ENCODE results near the gene PREX1.

The PREX1 gene

DNA sequence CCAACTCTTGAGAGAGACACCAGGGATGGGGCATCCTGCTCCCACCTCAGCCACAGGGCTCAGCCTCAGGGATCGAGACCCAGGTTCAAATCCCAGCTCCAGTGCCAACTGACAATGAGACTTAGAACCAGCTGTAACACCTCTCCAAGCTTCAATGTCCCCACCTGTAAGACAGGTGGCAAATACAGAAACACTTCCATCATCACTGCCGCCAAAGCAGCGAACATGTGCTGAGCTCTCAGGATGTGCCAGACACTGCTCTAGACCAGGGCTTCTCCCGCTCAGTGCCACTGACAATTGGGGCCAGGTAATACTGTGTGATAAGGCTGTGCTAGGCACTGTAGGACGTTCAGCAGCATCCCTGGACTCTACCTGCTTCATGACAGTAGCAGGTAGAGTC is 22.1 kb downstream of the PREX1 start:
- H3K36me3 ChIP-seq (ENCODE audit: control insufficient read depth, insufficient read depth, low read length): peaks cover 22% of the 10 kb centered on the region
- H3K4me1 ChIP-seq (ENCODE audit: control insufficient read depth, insufficient read depth, low read length, poor library complexity, severe bottlenecking): peaks cover 26% of the 10 kb centered on the region
- no peaks in the 10 kb centered on the region for H3K27me3 ChIP-seq (replicated peaks; ENCODE audit: control insufficient read depth, insufficient read depth, low read length, poor library complexity, severe bottlenecking)
- H3K9me3 ChIP-seq (ENCODE audit: control insufficient read depth, low read length): no peaks in the 10 kb centered on the region
- no peak overlapping the region for H3K4me3 ChIP-seq (ENCODE audit: insufficient read depth, low read depth, low read length, poor library complexity, severe bottlenecking)
- DNase-seq: no peak
- no peak overlapping the region for H3K27ac ChIP-seq (ENCODE audit: insufficient read depth, low read length, poor library complexity, severe bottlenecking)

DNA sequence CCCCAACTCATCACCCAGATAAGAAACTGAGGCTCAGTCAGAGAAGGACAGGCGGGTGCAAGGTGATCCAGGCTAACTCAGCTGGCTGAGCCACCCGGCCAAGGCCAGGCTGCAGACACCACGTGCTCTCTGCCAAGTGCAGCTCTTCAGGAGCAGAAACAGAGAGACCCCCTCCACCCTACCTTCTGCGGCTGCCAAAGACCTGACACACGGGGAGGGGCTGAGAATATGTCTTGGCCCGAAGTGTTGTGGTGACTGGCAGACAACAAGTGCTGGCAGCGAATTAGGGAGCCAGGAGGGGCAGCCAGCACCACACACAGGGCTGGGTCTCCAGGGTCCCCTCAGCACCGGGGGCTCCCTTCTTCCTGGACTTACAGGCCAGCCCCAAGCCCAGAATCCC is 22.5 kb downstream of the PREX1 start:
- H3K27ac ChIP-seq (ENCODE audit: insufficient read depth, low read length, poor library complexity, severe bottlenecking): no peak overlapping the region
- H3K36me3 ChIP-seq (ENCODE audit: control insufficient read depth, insufficient read depth, low read length): peaks cover 22% of the 10 kb centered on the region
- no peak for DNase-seq
- H3K4me1 ChIP-seq (ENCODE audit: control insufficient read depth, insufficient read depth, low read length, poor library complexity, severe bottlenecking): peaks cover 25% of the 10 kb centered on the region
- no peaks in the 10 kb centered on the region for H3K9me3 ChIP-seq (ENCODE audit: control insufficient read depth, low read length)
- no peak overlapping the region for H3K4me3 ChIP-seq (ENCODE audit: insufficient read depth, low read depth, low read length, poor library complexity, severe bottlenecking)
- no peaks in the 10 kb centered on the region for H3K27me3 ChIP-seq (replicated peaks; ENCODE audit: control insufficient read depth, insufficient read depth, low read length, poor library complexity, severe bottlenecking)

DNA sequence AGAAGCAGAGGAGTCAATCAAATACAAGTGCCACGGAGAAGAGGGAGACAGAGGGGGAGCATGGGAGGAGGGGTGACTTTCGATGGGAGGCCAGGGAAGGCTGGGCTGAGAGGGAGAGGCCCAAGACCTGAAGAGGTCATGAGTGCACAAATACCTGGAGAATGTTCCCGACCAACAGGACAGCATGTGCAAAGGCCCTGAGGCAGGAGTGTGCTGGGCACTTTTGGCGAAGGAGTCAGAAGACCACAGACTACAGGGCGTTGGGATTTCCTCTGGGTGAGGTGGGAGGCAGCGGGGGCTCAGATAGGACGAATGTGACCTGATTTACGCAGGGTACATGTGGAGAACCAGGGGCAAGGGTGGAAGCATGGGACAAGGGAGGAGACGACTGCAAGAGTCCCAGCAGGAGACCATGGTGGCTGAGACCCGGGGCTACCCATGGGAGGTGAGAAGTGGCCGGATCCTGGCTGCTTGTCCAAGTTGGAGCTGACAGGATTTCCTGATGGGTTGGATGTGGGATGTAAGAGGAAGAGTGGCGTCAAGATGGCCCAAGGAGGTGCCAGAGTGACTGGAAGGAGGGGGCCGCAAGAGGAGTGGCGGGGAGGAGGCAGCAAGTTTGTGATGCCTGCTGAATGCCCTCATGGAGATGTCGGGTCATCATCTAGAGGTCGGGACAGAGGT is 23.4 kb downstream of the PREX1 start:
- Histone ChIP-seq H3K9me3 (ENCODE audit: control insufficient read depth, low read length) (no peaks in the 10 kb centered on the region), H3K4me1 (ENCODE audit: control insufficient read depth, insufficient read depth, low read length, poor library complexity, severe bottlenecking) (peaks cover 21% of the 10 kb centered on the region), H3K27me3 (replicated peaks; ENCODE audit: control insufficient read depth, insufficient read depth, low read length, poor library complexity, severe bottlenecking) (no peaks in the 10 kb centered on the region), H3K27ac (ENCODE audit: insufficient read depth, low read length, poor library complexity, severe bottlenecking) (no peak overlapping the region), H3K36me3 (ENCODE audit: control insufficient read depth, insufficient read depth, low read length) (peaks cover 22% of the 10 kb centered on the region), H3K4me3 (ENCODE audit: insufficient read depth, low read depth, low read length, poor library complexity, severe bottlenecking) (no peak overlapping the region)
- no peak for DNase-seq

DNA sequence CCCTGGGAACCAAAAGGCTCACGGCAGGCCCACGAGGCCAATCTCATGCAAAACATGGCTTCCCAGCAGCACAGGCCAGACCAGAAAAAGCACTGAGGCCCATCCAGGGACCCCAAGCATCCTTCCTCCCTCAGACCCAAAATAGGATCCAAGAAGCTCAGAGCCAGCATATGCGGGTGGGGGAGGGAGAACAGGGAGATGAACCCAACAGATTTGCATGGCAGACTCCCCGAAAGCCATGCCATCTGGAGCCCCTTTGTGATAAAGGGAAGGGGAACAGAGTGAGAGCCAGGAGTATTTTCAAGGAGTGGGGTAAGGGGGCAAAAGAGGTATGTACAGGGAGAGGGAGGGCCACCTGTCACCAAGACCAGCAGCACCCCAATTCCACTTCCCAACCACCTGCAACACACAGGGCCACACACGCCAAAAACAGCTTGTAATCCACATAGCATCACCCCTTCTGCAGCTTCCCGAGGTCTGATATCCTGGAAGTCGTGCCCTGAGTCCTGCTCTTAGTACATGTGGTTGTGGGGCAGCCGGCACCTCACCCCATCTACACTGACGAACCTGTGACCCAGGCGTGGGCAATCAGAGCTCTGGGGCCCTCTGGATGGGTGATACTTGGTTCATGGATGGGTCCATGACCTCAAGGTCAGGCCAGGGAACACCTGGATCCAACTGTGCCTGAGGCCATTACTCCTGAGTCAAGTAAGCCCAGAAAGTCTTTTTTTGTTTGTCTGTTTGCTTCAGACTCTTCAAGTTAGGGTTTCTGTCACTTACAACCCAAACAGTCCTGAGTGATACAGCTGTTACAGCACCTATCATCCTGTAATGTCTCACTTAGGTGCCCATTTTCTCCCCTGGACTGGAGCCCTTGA is 24.4 kb downstream of the PREX1 start:
- Histone ChIP-seq H3K9me3 (ENCODE audit: control insufficient read depth, low read length) (no peaks in the 10 kb centered on the region), H3K4me1 (ENCODE audit: control insufficient read depth, insufficient read depth, low read length, poor library complexity, severe bottlenecking) (peaks cover 17% of the 10 kb centered on the region), H3K4me3 (ENCODE audit: insufficient read depth, low read depth, low read length, poor library complexity, severe bottlenecking) (no peak overlapping the region), H3K27me3 (replicated peaks; ENCODE audit: control insufficient read depth, insufficient read depth, low read length, poor library complexity, severe bottlenecking) (no peaks in the 10 kb centered on the region), H3K36me3 (ENCODE audit: control insufficient read depth, insufficient read depth, low read length) (peaks cover 22% of the 10 kb centered on the region), H3K27ac (ENCODE audit: insufficient read depth, low read length, poor library complexity, severe bottlenecking) (no peak overlapping the region)
- no peak for DNase-seq

DNA sequence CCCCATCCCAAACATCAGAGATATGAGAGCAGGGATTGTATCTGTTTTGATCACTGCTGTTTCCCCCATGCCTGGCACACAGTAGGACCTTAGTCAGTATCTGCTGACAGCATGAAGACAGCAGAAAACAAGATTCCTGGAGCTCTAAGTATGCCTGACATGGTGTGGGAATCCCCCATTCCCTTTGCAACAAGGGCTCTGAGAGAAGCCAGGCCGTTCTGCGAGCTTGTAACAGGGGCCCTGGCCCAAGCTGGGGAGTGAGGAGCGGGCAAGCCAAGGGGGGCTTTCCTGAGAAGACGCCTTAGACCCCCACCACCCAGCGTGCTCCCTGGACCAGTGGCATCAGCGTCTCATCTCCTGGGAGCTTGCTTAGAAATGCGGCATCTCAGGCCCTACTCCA is 25.2 kb downstream of the PREX1 start:
- peaks cover 17% of the 10 kb centered on the region for H3K36me3 ChIP-seq (ENCODE audit: control insufficient read depth, insufficient read depth, low read length)
- H3K27me3 ChIP-seq (replicated peaks; ENCODE audit: control insufficient read depth, insufficient read depth, low read length, poor library complexity, severe bottlenecking): no peaks in the 10 kb centered on the region
- no peaks in the 10 kb centered on the region for H3K9me3 ChIP-seq (ENCODE audit: control insufficient read depth, low read length)
- DNase-seq: no peak
- H3K4me3 ChIP-seq (ENCODE audit: insufficient read depth, low read depth, low read length, poor library complexity, severe bottlenecking): no peak overlapping the region
- H3K4me1 ChIP-seq (ENCODE audit: control insufficient read depth, insufficient read depth, low read length, poor library complexity, severe bottlenecking): peaks cover 17% of the 10 kb centered on the region
- no peak overlapping the region for H3K27ac ChIP-seq (ENCODE audit: insufficient read depth, low read length, poor library complexity, severe bottlenecking)

DNA sequence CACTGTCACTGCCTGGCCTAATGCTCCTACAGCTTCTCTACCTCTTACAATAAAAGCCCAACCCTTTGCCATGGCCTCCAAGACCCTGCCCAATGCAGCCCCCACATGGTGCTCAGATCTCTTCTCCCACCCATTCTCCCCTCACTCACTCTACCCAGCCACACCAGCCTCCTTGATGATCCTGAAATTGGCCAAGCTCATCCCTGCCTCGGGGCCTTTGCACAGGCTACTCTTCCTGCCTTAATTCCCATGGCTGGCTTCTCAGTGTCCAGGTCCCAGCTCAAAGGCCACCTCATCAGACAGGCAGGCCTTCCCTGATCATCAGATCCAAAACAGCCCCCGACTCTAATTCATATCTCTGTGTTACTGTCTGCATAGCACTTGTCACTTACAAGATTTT is 25.6 kb downstream of the PREX1 start:
- Histone ChIP-seq H3K27ac (ENCODE audit: insufficient read depth, low read length, poor library complexity, severe bottlenecking) (no peak overlapping the region), H3K9me3 (ENCODE audit: control insufficient read depth, low read length) (no peaks in the 10 kb centered on the region), H3K4me1 (ENCODE audit: control insufficient read depth, insufficient read depth, low read length, poor library complexity, severe bottlenecking) (peaks cover 22% of the 10 kb centered on the region), H3K36me3 (ENCODE audit: control insufficient read depth, insufficient read depth, low read length) (peaks cover 13% of the 10 kb centered on the region), H3K27me3 (replicated peaks; ENCODE audit: control insufficient read depth, insufficient read depth, low read length, poor library complexity, severe bottlenecking) (no peaks in the 10 kb centered on the region), H3K4me3 (ENCODE audit: insufficient read depth, low read depth, low read length, poor library complexity, severe bottlenecking) (no peak overlapping the region)
- no peak for DNase-seq

DNA sequence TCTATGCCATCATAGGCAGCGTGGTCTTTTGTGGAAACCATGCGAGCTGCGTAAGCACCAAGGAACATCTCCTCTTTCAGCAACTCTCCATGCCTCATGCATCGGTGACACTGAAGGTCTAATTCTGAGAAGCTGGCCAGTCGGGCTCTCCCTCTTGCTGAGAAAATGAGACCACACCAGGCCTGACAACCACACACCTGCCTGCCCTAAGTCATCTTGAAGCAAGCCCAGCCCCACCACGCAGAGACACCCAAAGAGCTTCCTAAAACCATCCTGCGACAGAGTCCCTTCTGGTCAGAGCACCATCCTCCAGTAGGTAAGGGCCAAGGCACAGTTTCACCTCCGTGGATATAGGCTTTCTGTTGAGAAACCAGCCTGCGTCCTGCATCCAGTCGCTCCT is 26.6 kb downstream of the PREX1 start:
- Histone ChIP-seq H3K9me3 (ENCODE audit: control insufficient read depth, low read length) (no peaks in the 10 kb centered on the region), H3K4me1 (ENCODE audit: control insufficient read depth, insufficient read depth, low read length, poor library complexity, severe bottlenecking) (peaks cover 26% of the 10 kb centered on the region), H3K27me3 (replicated peaks; ENCODE audit: control insufficient read depth, insufficient read depth, low read length, poor library complexity, severe bottlenecking) (no peaks in the 10 kb centered on the region), H3K27ac (ENCODE audit: insufficient read depth, low read length, poor library complexity, severe bottlenecking) (no peak overlapping the region), H3K4me3 (ENCODE audit: insufficient read depth, low read depth, low read length, poor library complexity, severe bottlenecking) (no peak overlapping the region), H3K36me3 (ENCODE audit: control insufficient read depth, insufficient read depth, low read length) (peaks cover 10% of the 10 kb centered on the region)
- DNase-seq: no peak

DNA sequence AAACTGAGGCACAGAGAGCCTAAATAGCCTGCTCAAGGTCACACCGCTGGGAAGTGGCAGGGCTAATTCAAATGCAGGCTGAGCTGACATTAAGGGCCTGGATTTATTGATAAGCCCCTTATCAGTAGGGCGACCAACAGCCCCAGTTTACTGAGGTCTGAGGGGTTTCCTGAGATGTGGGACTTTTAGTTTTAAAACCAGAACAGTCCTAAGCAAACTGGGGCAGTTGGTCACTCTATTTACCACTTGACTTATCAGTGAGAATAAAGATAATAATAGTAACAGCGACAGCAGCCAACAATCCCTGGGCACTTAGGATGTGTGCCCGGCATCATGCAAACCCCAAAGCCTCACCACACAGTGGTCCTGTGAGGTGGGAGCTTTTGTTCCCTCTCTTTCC is 27.6 kb downstream of the PREX1 start:
- no peak for DNase-seq
- Histone ChIP-seq H3K9me3 (ENCODE audit: control insufficient read depth, low read length) (no peaks in the 10 kb centered on the region), H3K27me3 (replicated peaks; ENCODE audit: control insufficient read depth, insufficient read depth, low read length, poor library complexity, severe bottlenecking) (no peaks in the 10 kb centered on the region), H3K4me3 (ENCODE audit: insufficient read depth, low read depth, low read length, poor library complexity, severe bottlenecking) (no peak overlapping the region), H3K27ac (ENCODE audit: insufficient read depth, low read length, poor library complexity, severe bottlenecking) (no peak overlapping the region), H3K36me3 (ENCODE audit: control insufficient read depth, insufficient read depth, low read length) (peaks cover 10% of the 10 kb centered on the region), H3K4me1 (ENCODE audit: control insufficient read depth, insufficient read depth, low read length, poor library complexity, severe bottlenecking) (peaks cover 19% of the 10 kb centered on the region)

DNA sequence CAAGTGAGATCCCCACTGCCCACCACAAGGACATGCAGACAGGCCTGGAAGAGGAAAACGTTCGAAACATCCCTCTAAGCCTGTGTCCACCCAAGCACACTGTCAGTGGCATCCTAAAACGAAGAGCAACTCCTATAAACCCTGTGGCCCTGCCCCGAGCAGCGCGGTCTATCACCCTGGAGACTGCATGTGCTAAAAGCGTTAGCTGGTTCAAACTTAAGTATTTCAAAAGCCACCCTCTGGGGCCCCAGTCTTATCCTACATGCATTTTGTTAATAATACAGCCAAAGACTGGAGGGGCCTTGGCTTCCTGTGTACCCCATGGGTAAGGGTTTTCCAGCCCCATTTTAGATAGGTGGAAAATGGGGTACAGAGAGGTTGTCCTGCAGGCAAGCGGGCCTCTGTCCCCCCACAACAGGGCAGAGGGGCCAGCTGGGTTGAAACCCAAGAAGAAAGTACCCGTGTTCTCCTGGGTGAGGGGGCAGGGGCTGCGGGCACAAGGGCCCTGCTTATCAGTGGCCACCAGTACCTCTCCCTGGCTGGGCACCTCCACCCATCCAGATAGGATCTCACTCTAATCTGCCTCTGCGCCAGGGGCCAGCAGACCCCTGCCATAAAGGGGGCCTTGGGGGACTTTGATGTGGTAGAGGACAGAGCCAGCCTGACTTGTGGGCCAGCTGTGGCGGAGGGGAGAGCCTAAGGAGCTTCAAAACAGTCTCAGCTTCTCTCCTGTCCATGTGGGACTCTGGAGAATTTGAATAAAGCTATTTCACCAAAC is 28.3 kb downstream of the PREX1 start:
- H3K36me3 ChIP-seq (ENCODE audit: control insufficient read depth, insufficient read depth, low read length): peaks cover 3% of the 10 kb centered on the region
- no peak for DNase-seq
- H3K9me3 ChIP-seq (ENCODE audit: control insufficient read depth, low read length): no peaks in the 10 kb centered on the region
- no peak overlapping the region for H3K4me3 ChIP-seq (ENCODE audit: insufficient read depth, low read depth, low read length, poor library complexity, severe bottlenecking)
- H3K27me3 ChIP-seq (replicated peaks; ENCODE audit: control insufficient read depth, insufficient read depth, low read length, poor library complexity, severe bottlenecking): no peaks in the 10 kb centered on the region
- peaks cover 18% of the 10 kb centered on the region for H3K4me1 ChIP-seq (ENCODE audit: control insufficient read depth, insufficient read depth, low read length, poor library complexity, severe bottlenecking)
- H3K27ac ChIP-seq (ENCODE audit: insufficient read depth, low read length, poor library complexity, severe bottlenecking): no peak overlapping the region
